Measurements from ENCODE around the gene TPRG1.

GRCh38 chr3:189262746-189263145 lies 91.0 kb downstream of the TPRG1 start:
- TF ChIP-seq POLR2A (IDR thresholded peaks at IDR 0.05) (no peak), CTCF (IDR thresholded peaks at IDR 0.05) (no peak), EP300 (IDR thresholded peaks at IDR 0.05; ENCODE audit: low read depth) (no peak)
